Parietal lobe (tissue), 2 donors: ENCODE measurements around the gene SGMS2. TPM values are rescaled to one million over a fixed set of nuclear protein-coding genes. Genes with fewer than 3 reads are reported as not detected.

ENCODE experiments used
- small RNA-seq: library from RNA; depleted of rRNA; stranded (forward); fragments of <200 nt; gene quantifications from one replicate; pipeline ENCODE3, GENCODE V24; 2014; ENCODE audit warnings: low replicate concordance
- total RNA-seq: library from RNA; depleted of rRNA; stranded (reverse); fragments of >200 nt; gene quantifications from one replicate; pipeline ENCODE4 v1.2.3, GENCODE V29; 2014

Gene SGMS2
- total RNA-seq = 0.63 TPM

DNA sequence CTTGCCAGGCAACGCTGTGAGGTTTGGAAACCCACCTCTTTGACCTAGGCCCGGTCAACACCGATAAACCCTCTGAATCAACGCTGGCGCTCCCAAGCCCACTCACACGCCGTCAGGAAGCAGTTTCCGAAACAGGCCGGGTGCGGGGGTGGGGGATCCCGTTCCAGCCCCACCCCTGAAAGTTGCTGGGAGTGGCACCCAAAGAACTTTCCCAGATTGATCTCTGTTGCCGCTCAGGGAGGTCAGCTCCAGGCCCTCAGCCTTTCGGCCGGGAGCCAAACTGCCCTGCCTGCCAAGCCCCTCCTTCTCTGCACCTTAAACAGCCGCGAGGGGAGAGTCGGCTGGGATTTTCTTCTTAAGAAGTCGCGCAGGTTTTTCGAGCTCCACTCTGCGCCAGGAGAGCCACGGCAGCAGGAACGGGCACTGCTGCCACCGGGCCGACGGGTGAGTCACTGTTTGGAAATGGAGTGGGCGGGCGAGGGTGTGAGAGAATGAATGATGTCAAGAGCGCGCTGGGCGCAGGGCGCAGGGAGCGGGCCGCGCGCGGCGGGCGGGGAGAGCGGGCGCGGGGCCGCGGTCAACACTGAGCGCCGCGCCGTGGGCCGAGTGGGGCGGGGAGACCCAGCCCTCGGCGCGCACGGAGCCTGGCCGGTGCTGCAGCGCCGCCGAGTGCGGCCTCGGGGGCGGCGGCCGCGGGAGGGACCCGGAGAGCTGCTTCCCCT lies at the start of gene SGMS2:
Gene SGMS2, plus strand, starts transcription at position 583 of the 722 bp plus-strand sequence. CDS start 70,622 bp downstream, outside the sequence.

DNA sequence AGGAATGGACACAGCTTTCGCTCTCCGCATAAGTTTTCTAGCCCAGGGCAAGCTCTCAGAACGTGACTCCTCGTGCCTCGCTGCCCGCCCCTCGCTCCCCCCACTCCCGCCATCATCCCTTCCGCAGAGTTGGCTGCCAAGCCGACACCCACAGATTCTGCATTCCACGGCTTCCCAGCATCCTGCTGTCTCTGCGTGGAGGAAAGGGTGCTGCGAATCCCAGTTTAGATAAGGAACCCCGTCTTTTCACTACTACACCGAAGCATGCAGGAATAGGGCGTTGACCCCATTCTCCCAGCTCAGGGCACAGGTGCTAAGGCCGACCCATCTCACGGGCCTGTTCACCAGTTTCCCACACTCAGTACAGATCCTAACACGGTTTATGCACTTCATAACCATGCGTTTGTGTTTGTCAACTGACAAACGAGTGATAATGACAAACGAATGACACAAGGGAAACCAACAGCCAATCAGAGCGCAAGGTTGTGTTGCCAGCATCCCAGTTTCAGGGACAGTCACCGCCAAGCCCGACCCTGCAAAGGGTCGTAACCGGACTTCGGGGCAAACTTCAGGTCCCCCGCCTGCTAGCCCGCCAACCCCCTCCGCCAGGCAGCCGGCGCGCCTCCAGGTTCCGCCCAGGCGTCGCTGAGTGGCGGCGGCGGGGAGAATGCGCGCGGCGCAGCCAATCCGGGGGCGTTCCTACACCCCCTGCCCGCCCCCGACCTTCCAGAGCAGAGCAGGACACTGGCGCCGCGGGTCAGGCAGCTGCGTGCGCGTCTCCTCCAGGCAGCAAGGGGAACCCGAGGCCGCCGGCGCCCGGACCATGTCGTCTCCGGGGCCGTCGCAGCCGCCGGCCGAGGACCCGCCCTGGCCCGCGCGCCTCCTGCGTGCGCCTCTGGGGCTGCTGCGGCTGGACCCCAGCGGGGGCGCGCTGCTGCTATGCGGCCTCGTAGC lies 106.4 kb downstream of the SGMS2 start, which contains the start of gene CYP2U1:
Gene CYP2U1, plus strand, starts transcription at position 729 of the 954 bp plus-strand sequence. Its CDS starts 95 bp downstream, at position 824.

Small RNA genes lying within 50 kb of the gene (small RNA-seq; reads per million reads assigned to genes)
- not detected for gene RNU6-733P

Other genes starting within 250 kb of the SGMS2 start
- gene PAPSS1, start 104.7 kb upstream of the SGMS2 start, total RNA-seq = 101 TPM
- gene CYP2U1, start 106.6 kb downstream of the SGMS2 start, total RNA-seq = 15.7 TPM
- gene HADH, start 165.0 kb downstream of the SGMS2 start, total RNA-seq = 23.2 TPM